ENCODE data around the gene SFXN5.

DNA sequence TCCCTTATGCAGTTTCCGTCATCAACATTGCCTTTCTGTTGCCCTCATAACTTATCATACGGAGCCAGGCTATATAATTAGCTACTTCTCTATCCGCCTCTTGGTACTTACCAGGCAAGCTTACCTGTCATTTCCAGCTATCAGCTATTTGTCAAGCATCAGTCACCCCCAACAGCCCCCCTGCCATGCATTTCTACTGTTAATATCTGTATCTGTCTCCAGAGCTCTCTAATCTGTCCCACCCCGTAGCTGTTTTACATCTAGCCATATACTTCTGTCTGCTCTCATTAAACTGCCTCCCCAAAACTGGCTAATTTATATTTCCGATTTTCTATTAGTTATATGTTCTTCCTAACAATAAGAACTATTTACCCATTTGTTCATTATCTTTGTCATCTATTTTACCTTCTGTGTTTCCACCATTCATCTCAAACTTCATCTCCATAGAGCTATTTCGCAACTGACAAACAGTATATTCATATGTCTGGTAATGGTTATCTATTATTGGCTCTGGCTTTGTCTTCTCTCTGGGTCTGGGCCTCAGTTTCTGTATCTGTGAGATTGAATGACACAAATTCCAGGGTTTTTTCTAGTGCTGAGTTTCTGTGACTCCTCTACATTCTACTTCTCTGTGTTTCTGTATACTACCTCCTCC lies 144.6 kb downstream of the SFXN5 start:
- TF ChIP-seq ASH2L (IDR thresholded peaks at IDR 0.05; ENCODE audit: low read length) (no peak), RXRA (IDR thresholded peaks at IDR 0.05; ENCODE audit: insufficient read depth, low read depth, low read length) (no peak), RFX5 (IDR thresholded peaks at IDR 0.05; ENCODE audit: borderline replicate concordance, low read depth, low read length) (no peak), TBP (IDR thresholded peaks at IDR 0.05; ENCODE audit: low read depth, low read length) (no peak), POLR2AphosphoS5 (IDR thresholded peaks at IDR 0.05; ENCODE audit: low read depth, low read length) (no peak)
- TF ChIP-seq, protein P1, sequence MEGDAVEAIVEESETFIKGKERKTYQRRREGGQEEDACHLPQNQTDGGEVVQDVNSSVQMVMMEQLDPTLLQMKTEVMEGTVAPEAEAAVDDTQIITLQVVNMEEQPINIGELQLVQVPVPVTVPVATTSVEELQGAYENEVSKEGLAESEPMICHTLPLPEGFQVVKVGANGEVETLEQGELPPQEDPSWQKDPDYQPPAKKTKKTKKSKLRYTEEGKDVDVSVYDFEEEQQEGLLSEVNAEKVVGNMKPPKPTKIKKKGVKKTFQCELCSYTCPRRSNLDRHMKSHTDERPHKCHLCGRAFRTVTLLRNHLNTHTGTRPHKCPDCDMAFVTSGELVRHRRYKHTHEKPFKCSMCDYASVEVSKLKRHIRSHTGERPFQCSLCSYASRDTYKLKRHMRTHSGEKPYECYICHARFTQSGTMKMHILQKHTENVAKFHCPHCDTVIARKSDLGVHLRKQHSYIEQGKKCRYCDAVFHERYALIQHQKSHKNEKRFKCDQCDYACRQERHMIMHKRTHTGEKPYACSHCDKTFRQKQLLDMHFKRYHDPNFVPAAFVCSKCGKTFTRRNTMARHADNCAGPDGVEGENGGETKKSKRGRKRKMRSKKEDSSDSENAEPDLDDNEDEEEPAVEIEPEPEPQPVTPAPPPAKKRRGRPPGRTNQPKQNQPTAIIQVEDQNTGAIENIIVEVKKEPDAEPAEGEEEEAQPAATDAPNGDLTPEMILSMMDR (IDR thresholded peaks at IDR 0.05; ENCODE audit: control extremely low read depth in 1 of 3, insufficient read depth in 1 of 3, low read depth in 1 of 3, low read length in 3 of 3) = no peak
